HG02678 (cell line): Measurements from ENCODE around the gene PPM1N.
A peak's percentile ranks its signal among the peaks of the same experiment; 100 is the strongest.

ENCODE experiments used
- ATAC-seq: cut with Tn5 transposase; IDR thresholded peaks from one replicate; pipeline ENCODE4 v1.9.1; 2021; ENCODE audit warnings: mild to moderate bottlenecking, moderate library complexity; ENCODE audit not compliant: unreplicated experiment

Gene PPM1N

DNA sequence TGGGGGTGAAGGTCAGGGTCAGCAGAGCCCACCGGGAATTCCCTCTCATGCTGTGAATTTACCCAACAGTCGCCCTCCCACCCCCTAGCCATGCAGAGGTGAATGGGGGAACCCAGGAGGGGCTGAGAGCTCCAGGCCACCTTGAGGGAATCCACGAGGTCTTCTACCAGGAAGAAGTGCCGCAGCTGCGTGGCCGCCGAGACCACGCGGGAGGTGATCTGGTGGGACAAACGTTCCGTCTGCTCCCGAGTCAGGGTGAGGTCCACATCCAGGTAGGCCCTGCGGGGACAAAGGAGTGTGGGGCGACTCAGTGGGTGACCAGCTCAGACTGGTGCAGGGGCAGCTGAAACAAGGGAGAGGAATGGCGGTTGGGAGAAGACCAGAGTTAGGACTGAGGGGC is 9.5 kb upstream of the PPM1N start:
- no peak for ATAC-seq

DNA sequence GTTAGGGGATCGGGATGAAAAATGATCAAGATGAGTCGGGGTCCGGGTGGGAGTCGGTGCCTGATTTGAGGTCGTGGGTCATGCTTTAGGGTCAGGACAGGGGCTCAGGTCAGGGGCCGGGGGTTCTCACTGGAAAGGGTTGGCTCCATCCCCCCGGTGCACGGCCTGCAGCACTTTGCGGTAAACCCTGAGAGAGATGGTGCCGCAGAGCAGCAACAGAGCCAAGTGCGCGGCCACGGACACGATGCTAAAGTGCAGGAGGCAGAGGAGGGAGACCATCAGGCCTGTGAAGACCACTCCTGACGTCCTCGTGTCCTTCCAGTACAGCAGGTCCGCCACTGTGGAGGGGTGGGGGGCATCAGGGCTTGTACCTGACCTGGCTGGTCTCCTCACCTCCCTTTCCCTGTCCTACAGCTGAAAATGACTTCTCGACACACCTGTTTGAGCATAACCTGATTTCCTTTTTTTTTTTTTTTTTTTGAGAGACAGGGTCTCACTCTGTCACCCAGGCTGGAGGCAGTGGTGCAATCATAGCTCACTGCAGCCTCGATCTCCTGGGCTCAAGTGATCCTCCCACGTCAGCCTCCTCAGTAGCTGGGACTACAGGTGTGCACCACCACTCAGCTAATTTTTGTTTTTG is 8.9 kb upstream of the PPM1N start:
- ATAC-seq: no peak

DNA sequence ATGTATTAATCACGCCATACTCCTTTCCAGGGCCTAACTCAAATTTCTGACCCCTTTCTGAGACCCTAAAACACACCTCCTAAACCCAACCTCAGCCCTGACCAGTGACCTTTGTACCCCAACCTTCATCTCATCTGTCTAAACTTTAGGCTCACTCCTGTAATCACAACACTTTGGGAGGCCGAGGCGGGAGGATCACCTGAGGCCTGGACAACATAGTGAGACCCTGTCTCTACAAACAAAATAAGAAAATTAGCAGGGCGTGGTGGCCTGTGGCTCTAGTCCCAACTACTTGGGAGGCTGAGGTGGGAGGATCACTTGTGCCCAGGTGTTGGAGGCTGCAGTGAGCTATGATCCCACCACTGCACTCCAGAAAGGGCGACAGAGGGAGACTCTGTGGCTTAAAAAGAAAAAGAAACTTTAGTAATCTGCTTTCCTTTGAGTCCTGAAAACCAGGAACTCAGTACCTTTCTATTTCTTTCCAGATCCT is 6.1 kb upstream of the PPM1N start:
- ATAC-seq: no peak

DNA sequence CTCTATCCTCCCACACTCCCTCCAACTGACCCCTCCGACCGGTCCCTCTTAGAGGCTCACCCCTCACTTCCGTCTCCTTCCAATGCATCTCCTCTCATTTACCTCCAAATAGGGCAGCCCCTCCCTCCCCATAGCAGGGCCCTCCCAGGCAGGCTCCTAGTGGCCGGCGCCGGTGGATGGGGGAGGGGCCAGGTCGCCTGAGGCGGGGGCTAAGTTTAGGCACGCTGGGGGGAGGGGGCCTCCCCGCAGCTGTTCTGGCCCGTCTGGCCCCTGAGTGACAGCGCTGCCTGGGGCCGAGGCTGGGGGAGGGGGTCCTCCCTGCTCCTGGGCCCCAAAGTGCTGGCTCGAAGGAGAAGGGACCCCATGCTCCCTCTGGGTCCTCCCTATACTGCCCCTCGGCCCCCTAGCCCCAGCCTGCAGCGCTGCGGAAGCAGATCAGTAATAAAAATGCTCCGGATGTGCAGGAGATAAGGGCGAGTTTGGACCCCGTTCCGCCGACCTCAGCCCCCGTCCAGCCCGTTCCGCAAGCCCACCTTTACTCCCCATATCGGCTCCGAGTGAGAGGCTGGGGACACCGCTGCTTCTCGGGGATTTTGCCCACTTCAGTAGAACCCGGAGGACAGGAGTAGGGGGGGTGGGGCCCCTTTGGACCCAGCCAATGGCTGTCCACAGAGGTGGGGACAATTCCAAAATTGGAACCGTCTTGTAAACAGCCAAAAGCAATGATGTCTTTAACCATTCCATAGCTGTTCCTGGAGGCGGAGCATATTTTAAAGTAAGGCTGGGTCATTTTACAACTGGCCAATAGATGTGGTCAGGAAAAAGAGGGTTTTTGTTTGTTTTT is 5.4 kb upstream of the PPM1N start:
- ATAC-seq: no peak

DNA sequence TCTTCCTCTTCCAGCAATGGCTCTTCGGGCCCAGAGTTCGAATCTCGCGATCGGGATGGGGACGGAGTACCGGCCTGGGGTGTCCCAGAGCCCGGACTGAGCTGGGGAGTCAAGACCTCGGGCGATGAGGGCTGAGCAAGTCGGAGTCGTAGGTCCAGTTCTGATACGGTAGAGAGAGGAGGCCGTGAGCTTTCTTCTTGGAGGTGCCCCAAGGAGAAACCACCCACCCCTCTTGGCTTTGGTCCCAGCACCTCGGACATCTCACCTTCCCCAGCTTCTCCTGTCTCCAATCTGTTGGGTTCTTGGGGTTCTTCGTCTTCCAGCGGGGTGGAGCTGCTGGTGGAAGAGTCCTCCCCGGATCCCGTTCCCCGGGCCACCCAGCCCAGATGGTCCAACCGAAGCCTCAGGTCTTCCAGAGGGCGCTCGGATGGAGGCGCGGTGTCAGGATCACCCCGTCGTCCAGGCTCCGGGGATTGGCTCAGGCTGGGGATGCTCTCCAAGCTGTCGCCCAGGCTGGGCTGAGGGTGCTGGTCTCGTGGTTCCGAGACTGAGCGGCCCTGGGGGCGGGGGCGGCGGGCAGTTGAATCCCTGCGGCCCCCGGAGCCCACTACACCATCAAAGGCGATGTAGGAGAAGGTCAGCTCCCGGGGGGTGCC is 3.9 kb upstream of the PPM1N start:
- no peak for ATAC-seq

DNA sequence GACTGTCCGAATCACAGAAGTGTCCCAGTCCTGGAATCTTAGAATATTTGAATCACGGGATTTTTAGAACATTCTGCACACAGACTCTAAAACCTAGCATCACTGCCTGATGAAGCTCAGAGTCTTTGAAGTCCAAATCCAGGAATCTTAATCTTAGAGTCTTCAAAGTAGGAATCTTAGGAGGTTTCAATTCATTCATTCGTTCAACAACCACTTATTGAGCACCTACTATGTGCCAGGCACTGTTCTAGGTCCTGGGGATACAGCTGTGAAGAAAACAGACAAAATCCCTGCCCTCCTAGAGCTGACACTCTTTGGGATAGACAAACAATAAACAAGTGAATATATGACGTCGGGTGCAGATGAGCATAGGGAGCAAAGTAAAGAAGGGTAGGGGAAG is 3.1 kb upstream of the PPM1N start:
- no peak for ATAC-seq

DNA sequence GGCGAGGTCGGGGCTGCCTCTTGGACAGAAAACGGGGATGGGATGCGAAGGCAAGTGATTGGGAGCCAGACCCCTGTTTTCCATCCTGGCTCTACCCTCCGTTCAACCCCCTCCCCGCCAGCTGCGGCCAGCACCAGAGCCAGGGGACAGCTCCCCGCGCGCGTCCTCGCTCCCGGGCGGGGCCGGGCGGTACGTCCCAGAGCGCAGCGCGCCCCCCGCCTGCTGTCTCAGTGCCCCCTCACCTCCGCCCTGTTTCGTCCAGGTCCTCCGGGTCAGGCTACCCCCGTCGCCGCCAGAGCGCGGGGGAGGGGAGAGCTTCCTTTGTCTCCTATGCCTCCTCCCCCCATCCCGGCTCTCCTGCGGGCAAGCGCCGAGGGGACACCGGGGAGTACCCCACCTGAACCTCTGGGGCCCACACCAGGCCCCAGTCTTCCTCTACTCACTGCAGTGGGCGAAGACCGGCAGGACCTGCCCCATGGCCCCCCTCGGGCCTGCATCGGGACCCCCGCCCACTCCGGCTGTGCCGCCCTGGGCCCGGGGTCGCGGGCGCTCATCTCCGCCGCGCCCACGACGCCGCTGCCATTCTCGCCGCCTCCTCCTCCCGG is 1.8 kb upstream of the PPM1N start:
- peak; percentile 4 for ATAC-seq

DNA sequence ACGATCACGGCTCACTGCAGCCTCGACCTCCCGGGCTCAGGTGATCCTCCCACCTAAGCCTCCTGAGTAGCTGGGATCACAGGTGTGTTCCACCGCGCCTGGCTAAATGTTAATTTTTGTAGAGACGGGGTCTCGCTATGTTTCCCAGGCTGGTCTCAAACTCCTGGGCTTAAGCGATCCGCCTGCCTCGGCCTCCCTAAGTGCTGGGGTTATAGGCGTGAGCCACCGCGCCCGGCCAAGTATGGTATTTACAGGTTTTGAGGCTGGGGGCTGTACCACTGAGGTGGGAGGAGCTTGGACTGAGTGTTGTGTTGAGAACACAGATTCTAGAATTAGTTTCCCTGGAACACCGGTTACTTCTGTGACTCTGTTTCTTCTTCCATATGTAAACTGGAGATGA is 452 bp upstream of the PPM1N start:
- ATAC-seq: no peak

DNA sequence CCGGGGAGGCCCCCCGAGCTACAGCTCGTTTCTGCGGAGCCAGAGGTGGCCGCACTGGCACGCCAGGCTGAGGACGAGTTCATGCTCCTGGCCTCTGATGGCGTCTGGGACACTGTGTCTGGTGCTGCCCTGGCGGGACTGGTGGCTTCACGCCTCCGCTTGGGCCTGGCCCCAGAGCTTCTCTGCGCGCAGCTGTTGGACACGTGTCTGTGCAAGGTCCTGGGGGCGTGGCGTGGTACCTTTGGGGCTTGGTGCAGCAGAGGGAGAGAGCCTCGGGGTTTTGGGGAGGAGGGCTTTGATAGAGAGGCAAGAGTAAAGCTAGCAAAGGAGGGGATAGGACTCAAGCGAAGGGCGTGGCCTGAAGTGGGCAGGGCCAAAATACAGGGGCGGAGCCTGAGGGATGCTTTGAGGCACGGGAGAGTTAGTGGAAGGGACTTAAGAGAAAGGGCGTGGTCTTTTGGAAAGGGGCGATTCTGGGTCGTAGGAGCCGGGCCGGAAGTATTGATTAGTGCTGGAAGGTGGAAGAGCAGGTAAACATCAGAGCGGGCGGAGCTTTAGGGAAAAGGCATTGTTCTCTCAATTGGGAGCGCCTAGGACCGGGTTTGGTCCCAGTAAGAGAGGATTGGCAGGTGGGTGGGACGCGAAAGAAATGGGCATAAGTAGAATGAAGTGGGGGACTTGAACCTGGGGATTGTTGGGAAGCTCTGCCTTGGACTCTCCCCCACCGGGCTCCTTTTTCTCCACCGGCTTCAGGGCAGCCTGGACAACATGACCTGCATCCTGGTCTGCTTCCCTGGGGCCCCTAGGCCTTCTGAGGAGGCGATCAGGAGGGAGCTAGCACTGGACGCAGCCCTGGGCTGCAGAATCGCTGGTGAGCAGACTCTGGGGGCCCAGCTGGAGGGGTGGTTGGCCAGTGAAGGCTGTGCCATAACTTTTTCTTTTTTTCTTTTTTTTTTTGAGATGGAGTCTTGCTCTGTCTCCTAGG is 1.2 kb downstream of the PPM1N start:
- no peak for ATAC-seq

DNA sequence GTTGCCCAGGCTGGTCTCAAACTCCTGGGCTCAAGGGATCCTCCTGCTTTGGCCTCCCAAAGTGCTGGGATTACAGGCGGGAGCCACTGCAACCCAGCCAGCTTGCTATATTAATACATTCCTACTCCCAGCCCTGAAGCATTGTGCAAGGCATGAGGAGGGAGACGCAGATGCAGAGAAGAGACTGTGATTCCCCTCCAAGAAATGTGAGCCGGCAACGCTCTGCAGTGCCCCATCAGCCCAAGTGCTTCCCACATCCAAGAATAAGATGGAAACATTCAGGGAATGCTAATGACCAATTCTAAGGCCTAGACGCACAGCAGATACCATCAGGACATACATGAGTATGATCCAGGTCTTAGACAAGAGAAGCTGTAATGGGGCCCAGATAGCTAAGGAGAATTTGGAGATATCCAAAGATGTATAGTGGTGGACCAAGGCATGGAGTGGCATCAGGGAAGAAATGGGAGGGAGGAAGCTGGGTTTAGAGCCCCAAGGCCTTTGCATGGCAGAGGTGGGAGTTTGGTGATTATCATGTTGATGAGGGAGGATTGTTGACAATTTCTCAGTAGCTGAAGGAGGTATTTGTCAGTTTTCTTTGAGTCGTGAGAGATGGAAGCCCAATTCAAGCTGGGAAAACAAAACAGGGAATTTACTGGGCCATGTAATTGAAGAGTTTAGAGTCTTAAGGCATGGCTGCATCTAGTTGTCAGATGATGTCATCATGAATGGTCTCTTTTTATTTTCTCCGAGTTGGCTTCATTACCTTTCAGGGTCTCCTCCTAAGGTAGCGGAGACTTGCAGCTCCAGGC is 2.9 kb downstream of the PPM1N start:
- no peak for ATAC-seq

DNA sequence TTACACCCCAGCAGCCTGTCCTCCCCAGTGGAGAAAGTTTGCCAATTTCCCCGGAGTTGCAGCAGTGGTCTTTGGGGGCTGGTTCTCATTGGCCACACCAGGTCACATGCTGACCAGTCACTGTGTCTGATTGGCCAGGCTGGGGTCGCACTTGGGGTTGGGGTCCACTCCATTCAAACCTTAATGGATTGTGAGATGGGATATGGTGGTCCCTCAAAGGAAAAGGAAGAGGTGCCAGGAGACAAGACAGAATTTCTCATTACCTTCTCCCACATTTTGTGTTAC is 3.4 kb downstream of the PPM1N start:
- ATAC-seq: no peak

DNA sequence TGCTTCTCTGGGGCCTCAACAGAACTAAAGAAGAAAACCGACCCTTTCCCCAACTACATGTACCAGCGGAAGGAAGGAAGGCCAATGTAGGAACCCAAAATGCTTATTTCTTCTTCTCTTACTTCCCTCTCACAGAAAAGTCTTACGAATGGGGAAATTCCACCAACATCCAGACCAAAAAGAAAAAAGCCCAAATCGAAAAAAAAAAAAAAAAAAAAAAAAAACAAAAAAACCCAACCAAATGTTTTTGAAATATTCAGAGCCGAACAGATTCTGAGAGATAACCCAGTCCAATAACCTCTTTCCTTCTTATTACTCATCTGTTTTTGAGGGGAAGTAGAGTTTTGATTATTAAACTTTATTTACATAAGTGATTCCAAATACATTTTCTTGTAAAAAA is 3.9 kb downstream of the PPM1N start:
- ATAC-seq: no peak

DNA sequence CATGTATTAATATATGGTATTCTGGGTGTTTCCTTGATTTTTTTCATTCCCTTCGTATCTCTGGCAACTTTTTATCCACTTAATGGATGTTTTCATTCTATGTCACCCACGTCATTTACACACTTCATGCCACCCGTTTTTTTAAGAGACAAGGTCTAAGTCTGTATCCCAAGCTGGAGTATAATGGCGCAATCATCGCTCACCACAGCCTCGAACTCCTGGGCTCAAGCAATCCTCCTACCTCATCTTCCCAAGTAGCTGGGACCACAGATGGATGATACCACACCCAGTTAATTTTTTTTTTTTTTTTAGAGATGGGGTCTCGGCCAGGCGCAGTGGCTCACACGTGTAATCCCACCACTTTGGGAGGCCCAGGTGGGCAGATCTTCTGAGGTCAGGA is 5.7 kb downstream of the PPM1N start:
- ATAC-seq: no peak

DNA sequence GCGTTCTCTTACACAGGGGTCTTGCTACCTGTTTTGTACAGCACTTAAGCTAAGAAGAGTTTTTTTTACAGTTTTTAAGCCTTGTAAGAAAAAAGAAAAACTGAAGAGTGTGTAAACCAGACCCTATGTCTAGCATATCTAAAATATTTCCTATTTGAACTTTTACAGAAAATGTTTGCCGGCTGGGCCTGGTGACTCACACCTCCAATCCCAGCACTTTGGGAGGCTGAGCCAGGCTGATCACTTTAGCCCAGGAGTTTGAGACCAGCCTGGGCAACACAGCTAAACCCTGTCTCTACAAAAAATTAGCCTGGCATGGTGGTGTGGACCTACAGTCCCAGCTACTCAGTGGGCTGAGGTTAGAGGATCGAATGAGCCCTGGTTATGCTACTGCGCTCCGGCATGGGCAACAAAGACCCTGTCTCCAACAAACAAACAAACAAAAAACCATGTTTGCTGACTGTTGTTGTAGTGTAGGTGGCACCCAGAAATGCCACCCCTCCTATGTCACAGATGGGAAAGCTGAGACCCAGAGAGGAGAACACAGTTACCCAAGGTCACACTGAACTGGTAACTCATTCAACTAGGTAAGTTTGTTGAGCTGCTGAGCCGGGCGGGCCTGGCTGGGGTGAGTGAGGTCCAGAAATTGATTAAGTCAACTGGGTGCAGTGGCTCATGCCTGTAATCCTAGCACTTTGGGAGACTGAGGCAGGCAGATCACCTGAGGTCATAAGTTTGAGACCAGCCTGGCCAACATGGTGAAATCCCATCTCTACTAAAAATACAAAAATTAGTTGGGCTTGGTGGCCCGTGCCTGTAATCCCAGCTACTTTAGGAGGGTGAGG is 7.1 kb downstream of the PPM1N start:
- no peak for ATAC-seq

DNA sequence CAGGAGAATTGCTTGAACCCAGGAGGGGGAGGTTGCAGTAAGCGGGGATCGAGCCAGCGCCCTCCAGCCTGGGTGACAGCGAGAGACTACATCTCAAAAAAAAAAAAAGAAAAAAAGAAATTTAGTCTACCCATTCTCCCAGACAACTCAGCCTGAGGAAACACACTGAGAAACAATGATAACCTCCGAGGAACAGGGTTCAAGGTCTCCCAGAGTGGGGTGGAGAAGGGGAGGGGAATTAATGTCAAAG is 7.7 kb downstream of the PPM1N start:
- ATAC-seq: no peak

DNA sequence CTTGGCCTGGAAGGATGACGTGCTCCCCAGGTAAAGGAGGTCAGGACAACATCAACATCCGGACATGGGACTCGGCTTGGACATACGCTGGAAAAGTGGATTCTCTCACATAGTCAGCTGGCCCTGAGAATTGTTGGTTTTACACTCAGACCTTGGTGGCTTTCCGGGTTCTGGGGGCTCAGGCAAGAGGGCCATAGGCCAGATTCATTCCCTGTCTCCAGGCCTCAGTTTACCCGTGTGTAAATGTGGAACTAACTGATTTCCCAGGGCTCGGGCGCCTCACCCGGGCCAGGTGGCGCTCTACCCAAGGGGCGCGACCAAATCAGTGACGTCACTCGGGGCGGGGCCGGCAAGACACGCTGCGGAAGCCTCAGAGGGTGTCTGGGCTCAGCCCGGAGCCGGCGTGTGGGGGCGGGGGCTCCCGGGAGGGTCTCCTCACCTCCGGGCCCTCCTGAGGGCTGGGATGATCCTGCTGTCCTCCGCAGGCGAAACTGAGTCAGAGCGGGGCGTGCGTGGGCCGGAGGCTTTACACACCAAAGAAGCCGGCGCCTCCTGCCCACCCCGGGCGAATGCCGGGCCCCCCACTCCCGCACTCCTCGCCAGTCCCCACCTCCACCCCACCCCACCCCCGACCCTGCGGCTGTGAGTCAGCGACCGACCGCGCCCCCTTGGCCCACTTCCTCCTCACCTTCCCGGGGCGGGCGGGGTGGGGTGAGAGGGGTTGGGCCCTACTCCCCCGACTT is 8.2 kb downstream of the PPM1N start:
- ATAC-seq: peak; percentile 73

DNA sequence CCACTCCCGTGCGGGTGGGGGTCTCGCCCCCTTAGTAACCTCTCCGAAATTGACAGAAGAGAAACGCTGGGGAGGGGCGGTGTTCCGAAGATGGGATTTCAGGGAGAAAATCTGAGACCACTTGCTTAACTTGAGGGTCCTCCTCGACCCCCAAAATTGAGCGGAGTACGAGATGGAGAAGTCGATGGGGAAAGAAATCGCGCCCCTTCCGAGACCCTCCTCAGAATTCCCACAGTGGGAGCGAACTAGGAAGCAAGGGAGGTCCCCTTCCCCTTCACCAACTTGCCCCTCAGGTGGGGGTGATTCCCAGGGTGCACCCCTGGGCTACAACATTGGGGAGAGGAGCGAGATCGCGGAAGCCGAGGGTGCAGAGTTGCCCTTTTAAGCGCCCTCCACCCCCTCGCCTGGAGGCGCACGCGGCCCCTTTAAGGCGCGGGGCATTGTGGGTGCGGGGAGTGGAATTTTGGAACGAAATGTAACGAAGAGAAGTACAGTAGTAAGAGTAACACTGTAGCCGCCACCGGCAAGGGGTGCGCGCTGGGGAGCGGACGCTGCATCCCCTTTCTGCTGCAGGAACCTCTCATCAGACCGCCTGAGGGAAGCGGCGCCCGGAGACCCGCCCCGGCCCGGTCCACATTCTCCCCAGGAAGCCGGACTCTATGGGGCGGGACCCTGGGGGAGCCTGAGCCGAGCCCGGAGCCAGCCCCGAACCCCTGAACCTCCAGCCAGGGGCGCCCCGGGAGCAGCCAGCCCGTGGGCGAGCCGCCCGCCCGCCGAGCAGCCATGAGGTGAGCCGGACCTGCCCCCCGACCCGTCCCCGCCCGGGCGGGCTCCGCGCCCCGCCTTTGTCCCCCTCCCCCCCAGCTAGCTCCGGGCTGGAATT is 9.0 kb downstream of the PPM1N start, which contains the start of gene VASP:
Gene VASP (plus strand): TSS at position 491 of the 883 bp plus-strand sequence. CDS start 293 bp downstream, at position 784.
- peak; percentile 51 for ATAC-seq
